Jurkat, Clone E6-1 (cell line): ENCODE data around the gene KCNJ18.
"Not testable (repeated sequence)": the region's sequence is repeated elsewhere in the genome, so short reads cannot be mapped to it uniquely, and the experiment has no call there.

Source experiments
- DNase-seq: peaks from one replicate; pipeline ENCODE4 v3.0.0-alpha.2; 2011; ENCODE audit warnings: low read depth, low spot score
- H3K4me3 ChIP-seq: 2 replicates; pipeline ENCODE4 v1.5.1; 2011; ENCODE audit warnings: mild to moderate bottlenecking, low read length, control low read depth, moderate library complexity

The KCNJ18 gene

DNA sequence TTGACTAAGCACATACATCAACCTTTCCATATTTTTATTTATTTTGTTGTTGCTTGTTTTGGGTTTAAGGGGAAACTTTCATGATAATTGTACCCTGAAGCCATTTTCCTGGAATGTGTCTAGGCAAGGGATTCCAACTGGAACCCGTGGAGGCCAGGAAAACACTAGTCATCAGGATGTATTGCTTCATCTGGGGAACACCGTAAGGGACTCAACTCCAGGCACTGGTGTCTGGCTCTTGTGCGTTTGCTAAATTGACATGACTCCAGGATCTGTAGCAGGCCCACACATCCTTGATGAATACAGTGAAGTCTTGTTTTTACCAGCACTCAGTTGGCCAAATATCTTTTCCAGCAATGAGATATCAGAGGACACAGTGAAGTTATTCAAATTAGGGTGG is 21.3 kb downstream of the KCNJ18 start:
- DNase-seq, H3K4me3 ChIP-seq: not testable (repeated sequence)

DNA sequence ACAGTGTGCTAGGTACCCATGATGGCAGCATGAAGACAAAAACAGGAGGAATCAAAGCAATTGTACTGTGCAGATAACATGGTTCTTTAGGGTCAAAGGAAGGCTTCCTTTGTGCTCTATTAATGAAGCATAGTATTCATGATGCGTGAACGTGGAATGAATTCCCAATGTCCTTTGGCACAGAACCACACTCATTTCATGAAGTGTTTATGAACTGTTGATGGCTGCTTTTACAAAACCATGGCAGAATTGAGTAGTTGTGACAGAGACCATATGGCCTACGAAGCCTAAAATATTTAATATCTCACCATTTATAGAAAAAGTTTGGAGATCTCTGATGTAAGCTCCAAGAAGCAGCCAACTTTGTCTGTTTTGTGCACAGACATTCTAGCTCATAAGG is 22.4 kb downstream of the KCNJ18 start:
- DNase-seq, H3K4me3 ChIP-seq: not testable (repeated sequence)

GRCh38 chr17:21715877-21716276 is 23.6 kb downstream of the KCNJ18 start:
- DNase-seq, H3K4me3 ChIP-seq: not testable (repeated sequence)

GRCh38 chr17:21718971-21719370 is 26.6 kb downstream of the KCNJ18 start:
- DNase-seq: not testable (repeated sequence)

GRCh38 chr17:21719511-21720226 is 27.3 kb downstream of the KCNJ18 start:
- not testable (repeated sequence) for DNase-seq, H3K4me3 ChIP-seq

More at GRCh38 chr17:21718971-21719370, 26.6 kb downstream of the KCNJ18 start:
- H3K4me3 ChIP-seq: not testable (repeated sequence)

GRCh38 chr17:21720566-21720965 is 28.2 kb downstream of the KCNJ18 start:
- H3K4me3 ChIP-seq, DNase-seq: not testable (repeated sequence)

GRCh38 chr17:21722268-21722667 is 29.9 kb downstream of the KCNJ18 start:
- not testable (repeated sequence) for DNase-seq, H3K4me3 ChIP-seq

DNA sequence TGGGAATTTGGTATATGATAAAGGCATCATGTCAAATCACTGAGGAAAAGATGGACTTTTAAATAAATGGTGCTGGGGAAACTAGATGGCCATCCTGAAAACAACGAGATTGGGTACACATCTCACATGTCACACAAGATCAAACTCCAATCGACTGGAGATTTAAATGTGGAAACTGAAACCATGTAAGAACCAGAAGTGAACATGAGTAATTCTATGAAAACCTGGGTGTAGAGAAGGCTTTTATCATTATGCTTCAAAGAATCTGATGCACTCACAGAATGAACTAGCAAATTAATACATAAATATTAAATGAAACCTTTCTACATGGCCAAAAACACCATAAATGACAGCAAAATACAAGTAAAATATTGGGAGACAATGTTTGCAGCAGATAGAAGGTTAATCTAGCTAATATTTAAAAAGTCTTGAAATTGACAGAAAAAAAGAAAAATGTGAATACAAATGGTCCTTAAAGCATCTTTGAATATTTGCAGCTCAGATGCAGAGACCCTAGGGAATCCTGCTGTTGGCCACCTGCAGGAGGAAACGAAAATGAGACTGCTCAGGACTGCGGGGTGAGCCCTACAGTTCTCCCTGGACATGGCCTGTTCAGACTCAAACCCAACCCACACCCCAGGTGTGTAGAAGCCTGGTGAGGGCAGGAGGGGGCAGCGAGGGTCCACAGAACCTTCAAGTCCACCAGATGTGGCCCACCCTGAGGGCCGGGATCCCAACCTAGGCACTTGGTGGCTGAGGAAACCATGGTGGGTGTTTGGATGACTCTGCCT is 32.1 kb downstream of the KCNJ18 start:
- DNase-seq, H3K4me3 ChIP-seq: not testable (repeated sequence)

DNA sequence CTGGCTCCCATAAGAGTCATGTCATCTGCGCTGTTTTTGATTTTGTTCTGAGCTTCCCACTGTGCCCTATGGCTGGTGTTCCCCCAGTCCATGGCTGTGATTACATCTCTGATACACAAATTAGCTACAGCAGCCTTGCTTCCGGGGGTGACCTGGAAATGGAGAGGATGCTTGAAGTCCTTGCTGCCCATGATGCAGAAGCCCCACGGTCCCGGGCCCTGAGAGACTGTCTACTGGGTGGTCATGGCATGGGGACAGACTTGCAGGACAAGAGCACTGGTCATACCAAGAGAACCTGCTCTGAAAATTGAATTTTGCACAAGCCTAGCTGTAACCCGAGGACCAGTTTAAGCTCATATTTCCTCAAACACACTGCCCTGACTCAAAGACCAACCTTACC is 38.8 kb downstream of the KCNJ18 start:
- not testable (repeated sequence) for DNase-seq

DNA sequence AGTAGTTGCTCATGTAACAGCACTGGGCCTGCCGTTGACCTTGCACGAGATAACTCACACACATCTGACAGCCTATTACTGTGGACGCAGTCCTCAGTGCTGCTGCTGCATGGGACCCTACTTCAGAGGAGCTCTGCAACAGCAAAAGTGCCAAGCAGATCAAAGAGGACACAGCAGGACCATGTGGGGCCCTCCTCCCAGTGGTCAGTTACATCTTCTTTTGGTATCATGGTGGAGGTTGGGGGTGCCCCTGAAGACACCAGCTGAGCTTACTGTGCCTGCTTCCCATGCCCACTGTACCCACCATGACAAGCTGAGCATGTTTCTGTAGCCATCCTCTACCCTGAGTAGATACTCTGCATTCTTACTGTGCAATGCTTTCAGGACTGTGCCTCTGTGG is 41.6 kb downstream of the KCNJ18 start:
- not testable (repeated sequence) for DNase-seq, H3K4me3 ChIP-seq

More for the DNA sequence above, 38.8 kb downstream of the KCNJ18 start:
- H3K4me3 ChIP-seq: not testable (repeated sequence)

- H3K4me3 ChIP-seq, DNase-seq: not testable (repeated sequence)
These were observed 43.5 kb downstream of the KCNJ18 start for GRCh38 chr17:21735814-21736213.

DNA sequence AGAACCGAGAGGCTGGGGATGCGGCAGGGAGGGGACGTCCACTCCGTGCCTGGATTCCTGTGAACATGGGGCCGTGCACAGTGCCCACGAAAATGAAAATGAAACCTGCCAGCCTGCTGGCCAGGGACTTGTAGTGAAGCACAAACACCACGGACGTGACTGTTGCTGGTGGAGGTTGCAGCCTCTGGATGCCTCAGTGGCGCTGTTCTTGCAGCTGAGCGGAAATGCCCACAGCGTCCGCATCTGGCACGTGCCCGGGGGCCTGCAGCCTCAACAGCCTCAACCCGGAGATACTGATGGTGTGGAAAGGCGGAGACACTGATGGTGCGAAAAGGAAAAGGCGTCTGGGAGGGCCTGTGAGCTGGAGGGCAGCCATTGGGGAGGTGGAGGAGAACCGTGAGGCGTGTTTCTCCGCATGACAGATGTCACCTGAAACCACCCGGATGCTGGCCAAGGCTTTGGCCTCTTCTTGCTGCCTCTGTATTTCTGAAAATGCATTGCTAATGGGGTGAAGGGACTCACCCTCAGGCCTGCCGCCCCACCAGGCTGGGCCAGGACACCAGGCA is 44.8 kb downstream of the KCNJ18 start:
- not testable (repeated sequence) for DNase-seq, H3K4me3 ChIP-seq

- not testable (repeated sequence) for DNase-seq, H3K4me3 ChIP-seq
These were observed 45.9 kb downstream of the KCNJ18 start for GRCh38 chr17:21738241-21738640.

DNA sequence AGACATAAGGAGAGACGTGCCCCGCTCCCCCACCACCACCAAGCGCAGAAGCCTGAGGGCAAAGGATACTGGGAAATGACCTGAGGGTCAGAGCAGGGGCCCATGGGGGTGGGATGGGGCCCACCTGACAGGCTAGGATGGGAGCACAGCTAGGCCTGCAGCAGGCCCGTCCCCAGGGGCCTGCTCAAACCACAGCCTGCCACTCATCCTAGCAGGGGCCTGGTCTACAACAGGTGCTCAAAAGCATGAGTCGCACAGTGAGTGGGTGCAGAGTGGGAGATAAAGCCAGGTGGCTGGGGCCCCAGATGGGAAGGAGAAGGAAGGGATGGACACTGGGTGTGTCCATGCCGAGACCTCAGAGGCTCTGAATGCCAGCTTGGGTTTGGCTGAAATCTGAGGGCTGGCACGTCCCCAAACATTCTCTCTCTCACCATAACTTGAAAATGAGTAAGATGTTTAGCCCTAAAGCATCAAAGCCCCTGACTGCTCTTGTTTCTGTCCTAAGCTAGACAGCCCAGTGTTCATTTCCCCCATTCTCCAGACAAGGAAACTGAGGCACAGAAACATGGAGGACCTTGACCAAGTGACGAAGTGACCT is 46.7 kb downstream of the KCNJ18 start:
- not testable (repeated sequence) for H3K4me3 ChIP-seq, DNase-seq

GRCh38 chr17:21739485-21739884 is 47.2 kb downstream of the KCNJ18 start:
- DNase-seq, H3K4me3 ChIP-seq: not testable (repeated sequence)

DNA sequence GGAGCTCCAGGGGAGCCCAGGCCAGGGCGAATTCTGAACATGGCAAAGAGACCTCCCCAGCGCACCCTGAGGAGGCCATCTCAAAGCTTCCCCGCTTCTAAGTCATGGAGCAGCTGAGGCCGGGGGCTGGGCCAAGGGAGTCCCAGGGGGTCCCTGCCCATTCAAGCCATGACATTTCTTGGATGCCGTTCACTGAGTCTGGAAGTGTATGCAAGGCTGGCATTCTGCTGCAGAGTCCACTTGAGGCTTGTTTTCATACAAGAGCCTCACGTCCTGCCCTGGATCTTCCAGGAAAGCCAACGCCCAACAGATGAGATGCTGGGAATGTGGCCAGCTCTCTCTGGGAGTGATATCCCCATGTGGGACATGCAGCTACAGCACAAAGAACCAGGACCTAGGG is 48.5 kb downstream of the KCNJ18 start:
- not testable (repeated sequence) for DNase-seq, H3K4me3 ChIP-seq

GRCh38 chr17:21741520-21741919 is 49.2 kb downstream of the KCNJ18 start:
- not testable (repeated sequence) for DNase-seq

DNA sequence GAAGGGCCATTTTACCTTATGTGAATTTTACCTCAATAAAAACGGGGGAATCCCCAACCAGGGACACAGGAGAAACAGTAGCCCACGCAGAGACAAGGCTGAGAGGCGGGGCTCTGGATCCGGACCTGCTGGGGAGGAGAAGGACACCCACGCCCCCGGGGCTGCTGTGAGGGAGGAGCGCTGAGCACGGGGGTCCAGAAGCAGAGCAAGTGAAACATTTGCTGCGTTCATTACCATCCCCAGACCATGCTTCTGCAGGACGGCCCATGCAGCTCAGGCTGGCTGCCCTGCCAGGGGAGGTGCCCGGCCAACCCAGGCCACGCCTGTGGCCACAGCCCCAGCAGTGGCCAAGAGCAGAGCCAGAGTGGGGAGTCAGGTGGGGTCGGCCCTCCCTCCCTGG is 50.0 kb downstream of the KCNJ18 start:
- DNase-seq: no peak
- no peak overlapping the region for H3K4me3 ChIP-seq

More at GRCh38 chr17:21741520-21741919, 49.2 kb downstream of the KCNJ18 start:
- not testable (repeated sequence) for H3K4me3 ChIP-seq

DNA sequence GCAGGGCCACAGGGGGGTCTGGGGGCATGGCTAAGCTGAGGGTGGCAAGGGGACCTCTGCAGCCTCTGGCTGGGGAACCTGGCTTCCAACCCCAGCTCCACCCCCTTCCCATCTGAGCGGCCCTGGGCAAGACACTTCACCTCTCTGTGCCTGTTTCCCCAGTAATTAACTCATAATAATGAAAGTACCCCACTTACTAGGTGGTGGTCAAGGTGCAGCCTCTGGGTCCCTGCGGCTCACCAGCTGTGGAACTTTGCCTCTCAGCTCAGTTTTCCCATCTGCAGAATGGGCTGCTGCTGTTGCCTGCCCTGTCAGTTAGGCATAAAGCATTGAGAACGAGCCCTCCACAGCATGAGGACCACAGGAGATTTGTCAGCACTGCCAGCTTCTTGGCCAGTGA is 51.8 kb downstream of the KCNJ18 start:
- H3K4me3 ChIP-seq, DNase-seq: not testable (repeated sequence)
